ENCODE measurements around the gene ST6GAL1. TPM values are rescaled to one million over a fixed set of nuclear protein-coding genes. Genes with fewer than 3 reads are reported as not detected.

The ST6GAL1 gene
- total and polyA plus RNA-seq, 2 of the 8 experiments (the other 6 are each of a cell fraction or from before 2014, with no cell fraction given), result 62.8 to 80.9 TPM

- H3K27me3 ChIP-seq (replicated peaks in 1 of 4; ENCODE audit: control insufficient read depth in 3 of 4, extremely low read depth in 1 of 4, insufficient read depth in 3 of 4, low read length in 3 of 4), result no peaks in the 10 kb centered on the region
- no peaks in the 10 kb centered on the region for H3K23me2 ChIP-seq (ENCODE audit: low read depth, low read length)
- H4K5ac ChIP-seq (ENCODE audit: insufficient read length, low read depth, low read length), result no peak overlapping the region
- H2BK5ac ChIP-seq (ENCODE audit: low read depth, low read length), result no peak overlapping the region; the same call in 1 of the 2 replicates
- H3K14ac ChIP-seq (ENCODE audit: insufficient read length), result no peak overlapping the region
- H4K91ac ChIP-seq (replicated peaks; ENCODE audit: insufficient read length, low read length), result no peak overlapping the region
- H4K20me1 ChIP-seq (replicated peaks in 1 of 2; ENCODE audit: control insufficient read depth in 1 of 2, insufficient read depth in 2 of 2, low read length in 2 of 2), result peaks cover 0 to 2% of the 10 kb centered on the region in 2 experiments
- H3K79me1 ChIP-seq (ENCODE audit: low read depth, low read length), result no peaks in the 10 kb centered on the region; the same call in 1 of the 2 replicates
- no peak overlapping the region for H3K23ac ChIP-seq (ENCODE audit: insufficient read length)
- no peak overlapping the region for H3K9ac ChIP-seq (replicated peaks in 1 of 4; ENCODE audit: extremely low read depth in 1 of 4, low read depth in 3 of 4, low read length in 3 of 4)
- H4K8ac ChIP-seq (ENCODE audit: extremely low read depth, insufficient read depth, low read length), result no peak overlapping the region
- peaks cover 6 to 58% (median 27%) of the 10 kb centered on the region in 4 experiments; a peak in 7 of 8 replicates for H3K36me3 ChIP-seq (ENCODE audit: control insufficient read depth in 2 of 4, insufficient read depth in 4 of 4, low read length in 3 of 4)
- no peak overlapping the region for H3K4me3 ChIP-seq (ENCODE audit: extremely low read depth in 1 of 4, insufficient read depth in 2 of 4, low read depth in 3 of 4, low read length in 4 of 4)
- no peak overlapping the region for H3K27ac ChIP-seq (ENCODE audit: low read depth, low read length)
- H2BK15ac ChIP-seq (ENCODE audit: low read length), result no peak overlapping the region
- ChIA-PET POLR2A (ENCODE audit: partially characterized antibody) (no interaction called here), CTCF (ENCODE audit: partially characterized antibody) (interaction anchor here (1.6 to 1.9 kb wide), 2 partner anchors 9 to 89 kb away, joined by 4 to 5 read pairs; no protein-coding TSS in a partner anchor)
- H3K79me2 ChIP-seq (ENCODE audit: control insufficient read depth in 1 of 2, insufficient read depth in 2 of 2, low read length in 2 of 2), result no peaks in the 10 kb centered on the region
- no peak overlapping the region for H2BK120ac ChIP-seq (replicated peaks; ENCODE audit: low read depth, low read length)
- H3K4me2 ChIP-seq (ENCODE audit: insufficient read depth in 1 of 2, low read depth in 2 of 2, low read length in 2 of 2), result no peak overlapping the region
- H3K4ac ChIP-seq (replicated peaks; ENCODE audit: insufficient read length, low read depth, low read length), result no peak overlapping the region
- no peak for FAIRE-seq
- TF ChIP-seq HDAC2 (IDR thresholded peaks at IDR 0.05; ENCODE audit: borderline replicate concordance in 1 of 2, low read depth in 2 of 2, low read length in 2 of 2) (no peak), POLR2AphosphoS5 (IDR thresholded peaks at IDR 0.05; ENCODE audit: low read depth, low read length) (no peak), GTF2F1 (IDR thresholded peaks at IDR 0.05; ENCODE audit: borderline replicate concordance, low read depth, low read length) (no peak), CREB1 (IDR thresholded peaks at IDR 0.05) (no peak), CHD1 (IDR thresholded peaks at IDR 0.05; ENCODE audit: low read depth, low read length) (no peak), SIN3A (conservative IDR thresholded peaks at IDR 0.05 in 1 of 2, IDR thresholded peaks at IDR 0.05 in 1 of 2; ENCODE audit: low read depth in 1 of 2, low read length in 2 of 2) (no peak), TAF1 (IDR thresholded peaks at IDR 0.05; ENCODE audit: low read depth, low read length) (no peak), ZNF274 (IDR thresholded peaks at IDR 0.05; ENCODE audit: borderline replicate concordance, extremely low read depth, low read length) (no peak), PHF8 (conservative IDR thresholded peaks at IDR 0.05; ENCODE audit: low read depth, low read length) (no peak), SIX5 (IDR thresholded peaks at IDR 0.05; ENCODE audit: low read depth, low read length) (no peak), EGR1 (IDR thresholded peaks at IDR 0.05; ENCODE audit: borderline replicate concordance, low read depth, low read length) (no peak), EP300 (IDR thresholded peaks at IDR 0.05; ENCODE audit: borderline replicate concordance in 1 of 2, low read depth in 2 of 2, low read length in 2 of 2) (no peak), RBBP5 (IDR thresholded peaks at IDR 0.05; ENCODE audit: borderline replicate concordance, low read depth, low read length) (no peak)
- no peak overlapping the region for H2BK12ac ChIP-seq (ENCODE audit: low read depth, low read length)
- H3K9me3 ChIP-seq (ENCODE audit: insufficient read depth in 2 of 2, low read depth in 1 of 2, low read length in 1 of 2), result no peaks in the 10 kb centered on the region
- peaks cover 0 to 5% (median 3%) of the 10 kb centered on the region in 4 experiments; a peak in 2 of 7 replicates for H3K4me1 ChIP-seq (replicated peaks in 1 of 4; ENCODE audit: control insufficient read depth in 3 of 4, insufficient read depth in 4 of 4, low read length in 3 of 4)
- H2AFZ ChIP-seq (ENCODE audit: low read length), result no peak overlapping the region
- no peak for DNase-seq (ENCODE audit: low read depth in 1 of 2, low spot score in 2 of 2)
- no peak overlapping the region; the same call in 1 of the 2 replicates for H2BK20ac ChIP-seq (ENCODE audit: low read length)
- no peak overlapping the region for H3K56ac ChIP-seq (replicated peaks; ENCODE audit: insufficient read length, low read depth, low read length)
- H3K18ac ChIP-seq (ENCODE audit: extremely low read depth, low read length), result no peak overlapping the region
- 95% methylated on average over 6 of the region's 6 CpGs; no CpG with 5 or more reads in 1 of the 2 experiments for WGBS, 2 experiments (ENCODE audit: extremely low coverage in 1 of 2, insufficient coverage in 1 of 2, insufficient read length in 1 of 2, insufficient replicate concordance in 2 of 2, low coverage in 1 of 2, low lambda C conversion rate in 2 of 2, missing lambda C conversion rate in 1 of 2)
- H2AK5ac ChIP-seq (ENCODE audit: low read depth, low read length), result no peak overlapping the region
Observed at GRCh38 chr3:187076297-187076696, 146.0 kb downstream of the ST6GAL1 start.

Data from H1 (cell line).